GM21529 (cell line): ENCODE results near the gene EAF2.

ENCODE experiments used
- ATAC-seq: cut with Tn5 transposase; IDR thresholded peaks from one replicate; pipeline ENCODE4 v1.9.1; 2021; ENCODE audit not compliant: unreplicated experiment

EAF2 gene

DNA sequence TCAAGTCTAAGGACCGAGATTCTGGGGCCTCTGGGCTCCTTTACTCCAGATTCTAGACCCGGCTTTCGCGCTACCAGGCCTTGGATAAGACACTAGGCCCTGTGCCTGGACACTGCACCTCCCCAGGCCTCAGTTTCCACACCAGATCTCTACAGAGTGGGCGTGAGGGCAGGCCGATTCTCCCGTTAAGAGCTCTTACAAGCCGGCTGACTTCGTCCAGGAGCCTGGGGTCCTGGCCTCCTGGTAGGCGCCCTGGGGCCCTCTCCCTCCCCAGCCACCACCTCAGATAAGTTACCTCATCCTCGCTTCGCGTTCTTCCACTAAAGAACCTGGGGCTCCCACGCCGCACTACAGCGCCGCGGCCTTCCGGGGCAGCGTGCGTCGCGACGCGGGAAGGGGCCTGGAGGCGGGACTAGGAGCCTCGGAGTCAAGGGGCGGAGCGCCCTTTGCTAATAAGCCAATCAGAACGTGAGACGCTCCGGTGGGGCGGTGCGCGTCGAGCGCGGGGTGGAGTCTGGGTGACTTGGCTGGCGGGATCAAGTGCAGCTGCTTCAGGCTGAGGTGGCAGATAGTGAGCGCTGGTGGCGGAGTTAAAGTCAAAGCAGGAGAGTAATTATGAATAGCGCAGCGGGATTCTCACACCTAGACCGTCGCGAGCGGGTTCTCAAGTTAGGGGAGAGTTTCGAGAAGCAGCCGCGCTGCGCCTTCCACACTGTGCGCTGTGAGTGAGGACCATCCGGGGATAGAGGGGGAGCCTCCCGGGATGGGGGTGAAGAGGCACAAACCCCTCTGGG is at the start of gene EAF2, which contains the start of gene IQCB1:
TSS of gene EAF2 (plus strand) at position 539 of the 794 bp plus-strand sequence. CDS start at position 616, 77 bp downstream.
TSS of gene IQCB1 (minus strand) at position 390 of the 794 bp plus-strand sequence. CDS start 6,100 bp downstream, outside the sequence.
- peak; percentile 96 for ATAC-seq

DNA sequence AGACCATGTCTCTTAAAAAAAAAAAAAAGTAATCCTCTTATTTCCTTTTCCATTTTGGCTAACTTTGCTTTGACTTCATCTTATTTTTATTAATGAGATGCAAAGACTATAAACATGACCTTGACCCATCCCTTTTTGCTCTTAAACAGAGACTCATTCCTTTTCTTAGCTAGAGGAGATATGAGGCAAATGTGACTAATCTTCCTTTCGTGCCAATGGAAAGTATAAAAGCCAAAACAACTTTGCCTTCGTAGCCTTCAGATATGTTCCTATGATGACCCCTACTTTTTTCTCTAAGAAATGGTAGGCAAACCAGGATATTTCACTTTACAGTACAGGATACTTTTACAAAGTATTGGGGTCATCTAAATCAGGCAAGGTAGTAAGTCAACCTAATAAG is 48.5 kb upstream of the EAF2 start:
- ATAC-seq: no peak

DNA sequence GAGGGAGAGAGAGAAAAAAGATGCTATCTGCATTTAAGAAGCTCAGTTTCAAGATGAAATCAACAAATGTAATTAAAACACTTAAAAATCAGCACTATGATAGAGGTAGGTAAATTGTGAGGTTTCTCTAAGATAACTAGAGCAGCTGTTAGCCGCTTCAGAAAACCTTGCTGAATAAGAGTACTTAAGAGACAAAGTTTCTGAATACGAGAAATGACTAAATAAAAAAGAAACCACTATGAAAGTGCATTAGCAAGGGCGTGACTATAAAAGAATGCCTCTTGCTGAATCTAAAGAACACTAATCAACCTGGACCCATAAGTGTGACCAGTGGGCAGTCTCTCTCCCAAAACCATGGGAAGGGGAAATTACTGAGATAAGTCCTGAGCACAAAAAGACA is 41.9 kb upstream of the EAF2 start:
- peak; percentile 51 for ATAC-seq

DNA sequence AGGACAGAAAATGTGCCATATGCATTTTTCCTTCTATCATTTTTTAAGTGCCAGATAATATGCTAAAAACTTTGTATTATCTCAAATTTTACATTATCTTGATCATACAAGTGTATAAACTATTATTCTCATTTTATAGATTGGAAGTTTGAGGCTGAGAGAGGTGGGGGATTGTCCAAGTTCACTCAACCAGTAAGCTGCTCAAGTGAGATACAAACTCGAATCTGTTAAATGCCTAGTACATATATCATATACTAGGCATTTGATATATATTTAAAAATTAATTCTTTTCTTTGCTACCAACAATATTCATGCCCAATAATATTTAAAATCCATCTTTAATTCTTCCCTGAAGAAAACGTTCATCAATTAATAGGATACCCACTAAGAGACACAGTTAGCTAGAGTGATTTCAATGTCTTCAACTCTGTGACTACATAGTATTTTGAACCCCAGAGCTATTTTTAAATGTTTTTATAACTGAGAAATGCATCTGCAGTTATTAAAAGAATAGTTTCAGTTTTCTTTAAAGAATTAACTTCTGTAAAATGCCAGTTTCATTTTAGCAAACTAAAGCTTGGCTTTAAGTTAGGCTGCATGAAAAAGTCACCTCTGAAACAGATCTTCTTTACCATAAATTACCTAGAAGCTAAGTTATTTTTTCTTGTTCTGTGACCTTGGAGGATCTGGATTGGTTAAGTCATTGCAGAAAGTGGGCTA is 40.6 kb upstream of the EAF2 start:
- ATAC-seq: peak; percentile 50

DNA sequence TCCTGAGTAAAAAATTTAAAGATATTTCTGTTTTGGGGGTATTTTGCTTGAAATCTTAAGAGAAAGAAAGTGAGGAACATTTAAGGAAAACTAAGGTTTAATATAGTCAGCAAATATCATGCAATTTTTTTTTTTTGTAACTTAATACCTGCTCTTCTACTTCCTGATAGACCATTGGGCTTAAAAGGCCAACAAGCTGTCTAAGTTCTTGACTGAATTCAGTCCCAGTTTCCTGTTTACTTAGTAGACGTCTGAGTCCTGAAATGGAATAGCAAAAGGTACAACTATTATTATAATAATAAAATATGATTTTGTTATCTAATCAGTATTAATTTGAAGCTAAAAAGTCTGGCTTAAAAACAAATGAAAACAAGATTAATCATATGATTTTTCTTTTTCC is 38.0 kb upstream of the EAF2 start:
- no peak for ATAC-seq

DNA sequence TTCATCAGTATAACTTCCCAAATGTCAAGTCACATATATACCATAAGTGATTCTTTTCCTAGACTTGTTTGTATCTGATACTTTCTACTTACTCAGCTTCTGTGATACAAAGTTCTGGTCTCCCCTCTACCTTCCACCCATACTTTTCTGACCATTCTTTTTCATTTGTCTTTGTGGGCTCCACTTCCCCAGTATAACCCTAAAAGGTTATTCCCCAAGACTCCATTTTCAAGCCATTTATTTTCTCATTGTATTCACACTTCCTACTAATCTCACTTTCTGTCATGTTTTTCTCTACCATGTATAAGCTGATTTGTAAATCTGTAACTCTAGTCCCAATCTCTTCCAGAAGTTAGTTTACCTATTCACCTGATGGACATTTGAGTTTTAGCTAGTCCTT is 34.1 kb upstream of the EAF2 start:
- no peak for ATAC-seq

DNA sequence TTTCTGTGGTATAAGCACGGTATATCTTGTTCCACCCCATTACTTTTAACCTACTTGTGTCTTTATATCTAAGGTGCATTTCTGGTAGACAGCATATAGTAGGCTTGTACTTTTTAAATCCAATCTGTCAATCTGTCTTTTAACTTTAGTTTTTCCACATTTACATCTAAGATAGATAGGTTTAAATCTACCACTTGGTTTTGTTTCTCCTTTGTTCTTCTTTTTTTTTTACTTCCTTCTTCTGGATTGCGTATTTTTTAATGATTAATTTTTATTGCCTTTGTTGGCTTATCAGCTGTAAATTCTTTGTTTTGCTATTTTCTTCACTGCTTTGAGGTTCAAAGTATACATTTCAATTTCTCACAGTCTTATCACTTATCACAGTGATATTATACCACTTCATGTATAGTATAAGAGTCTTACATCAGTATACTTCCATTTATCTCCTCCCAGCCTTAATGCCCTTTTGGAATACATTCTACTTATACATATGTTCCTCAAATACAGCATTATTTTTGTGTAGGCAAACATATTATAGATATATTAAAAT is 31.2 kb upstream of the EAF2 start:
- no peak for ATAC-seq

DNA sequence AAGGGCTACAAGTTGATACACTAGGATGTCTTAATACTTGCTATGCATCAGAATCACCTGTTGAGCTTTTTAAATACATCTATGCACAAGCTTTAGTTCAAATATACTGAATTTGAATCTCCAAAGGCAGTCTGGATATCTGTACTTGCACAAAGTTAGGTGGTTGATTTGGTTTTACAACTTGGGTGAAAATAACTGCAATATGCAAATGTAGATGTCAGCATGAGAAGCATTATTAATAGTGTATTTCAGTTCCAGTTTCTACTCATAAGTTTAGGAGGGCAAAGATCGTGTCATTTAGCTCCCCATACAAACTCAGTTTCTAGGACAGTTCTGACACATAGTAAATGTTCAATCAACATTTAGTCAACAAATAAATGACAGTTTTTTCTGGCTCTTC is 25.8 kb upstream of the EAF2 start:
- ATAC-seq: peak; percentile 99

DNA sequence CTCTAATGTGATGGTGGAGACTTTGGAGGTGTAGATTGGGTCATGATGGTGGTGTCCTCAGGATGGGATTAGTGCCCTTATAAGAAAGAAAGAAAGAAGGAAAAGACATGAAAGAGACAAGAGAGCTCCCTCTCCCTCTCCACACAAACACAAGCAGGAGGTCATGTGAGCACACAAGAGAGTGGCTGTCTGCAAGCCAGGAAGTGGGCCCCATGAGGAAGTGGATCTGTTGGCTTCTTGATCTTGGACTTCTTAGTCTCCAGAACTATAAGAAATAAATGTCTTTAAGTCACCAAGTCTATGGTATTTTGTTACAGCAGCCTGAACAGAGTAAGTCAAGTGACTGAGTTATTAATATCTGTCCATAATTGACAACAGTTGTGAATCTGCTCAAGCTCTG is 17.3 kb upstream of the EAF2 start:
- ATAC-seq: no peak

DNA sequence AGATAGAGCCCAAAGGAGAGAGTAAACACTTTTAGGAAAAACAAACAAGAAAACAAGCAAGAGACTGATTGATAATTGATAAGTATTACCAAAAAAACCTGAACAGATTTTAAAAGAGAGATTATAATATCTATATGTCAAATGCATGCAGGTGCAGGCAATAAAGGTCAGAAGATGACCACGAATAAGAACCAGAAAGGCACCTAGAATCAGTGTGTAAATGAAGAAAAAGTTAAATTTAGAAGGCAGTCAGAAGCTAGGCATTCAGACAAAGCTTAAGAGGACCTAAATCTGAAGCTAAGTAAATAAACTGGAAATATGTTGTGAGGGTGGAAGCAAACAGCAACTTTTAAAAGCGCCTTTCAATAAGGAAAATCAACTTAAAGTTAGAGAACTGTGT is 16.4 kb upstream of the EAF2 start:
- no peak for ATAC-seq

DNA sequence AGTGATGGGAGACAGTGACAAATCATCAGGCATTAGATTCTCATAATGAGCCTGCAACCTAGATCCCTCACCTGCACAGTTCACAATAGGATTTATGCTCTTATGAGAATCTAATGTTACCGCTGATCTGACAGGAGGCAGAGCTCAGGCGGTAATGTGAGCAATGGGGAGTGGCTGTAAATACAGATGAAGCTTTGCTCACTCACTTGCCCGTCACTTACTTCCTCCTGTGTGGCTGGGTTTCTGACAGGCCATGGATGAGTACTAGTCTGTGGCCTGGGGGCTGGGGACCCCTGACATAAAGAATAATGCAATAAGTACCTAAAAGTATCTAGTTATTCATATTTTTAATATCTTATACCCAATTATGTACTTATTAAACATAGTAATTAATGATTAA is 15.8 kb upstream of the EAF2 start:
- ATAC-seq: no peak

DNA sequence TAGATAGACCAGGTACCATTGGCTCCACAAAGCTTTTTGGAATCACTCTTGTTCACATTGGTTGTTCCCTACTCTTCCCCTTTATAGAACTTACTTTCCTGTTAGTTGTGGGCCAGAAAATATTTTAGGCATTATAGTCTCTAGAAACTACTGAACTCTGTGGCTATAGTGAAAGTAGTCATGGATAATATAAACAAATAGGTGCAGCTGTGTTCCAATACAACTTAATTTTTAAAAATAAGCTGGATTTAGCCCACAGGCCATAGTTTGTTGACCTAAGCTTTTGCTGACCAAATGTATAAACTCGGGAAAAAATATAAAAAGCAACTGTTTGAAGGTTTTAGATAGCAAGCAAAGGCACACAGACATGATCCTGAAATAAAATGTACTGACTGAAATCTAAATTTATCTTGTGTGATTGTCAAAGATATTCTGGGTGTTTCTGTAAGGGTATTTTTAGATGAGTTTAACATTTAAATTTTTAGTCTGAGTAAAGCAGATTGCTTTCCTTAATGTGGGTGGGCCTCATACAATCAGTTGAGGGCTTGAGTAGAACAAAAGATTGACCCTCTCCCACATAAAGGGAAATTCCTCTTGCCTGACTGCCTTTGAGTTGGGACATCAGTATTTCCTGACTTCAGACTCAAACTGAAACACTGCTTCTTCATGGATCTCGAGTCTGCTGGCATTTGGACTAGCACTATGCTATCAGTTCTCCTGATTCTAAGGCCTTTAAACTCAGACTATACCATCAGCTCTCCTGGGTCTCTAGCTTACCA is 13.4 kb upstream of the EAF2 start:
- ATAC-seq: no peak

DNA sequence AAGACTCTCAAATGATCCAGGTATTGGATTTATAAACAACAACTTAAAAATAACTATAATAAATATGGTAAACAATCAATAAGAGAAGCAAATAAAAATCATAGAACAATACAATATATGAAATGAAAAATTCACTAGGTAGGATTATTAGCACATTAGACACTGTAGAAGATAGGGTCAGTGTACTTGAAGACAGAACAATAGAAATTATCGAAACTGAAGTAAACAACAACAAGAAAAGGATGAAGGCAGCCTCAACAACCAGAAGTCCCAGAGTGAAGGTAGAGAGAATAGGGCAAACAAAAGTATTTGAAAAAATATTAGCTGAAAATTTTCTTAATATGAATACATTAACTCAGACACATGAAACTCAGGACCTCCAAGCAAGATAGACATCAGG is 12.0 kb upstream of the EAF2 start:
- no peak for ATAC-seq

DNA sequence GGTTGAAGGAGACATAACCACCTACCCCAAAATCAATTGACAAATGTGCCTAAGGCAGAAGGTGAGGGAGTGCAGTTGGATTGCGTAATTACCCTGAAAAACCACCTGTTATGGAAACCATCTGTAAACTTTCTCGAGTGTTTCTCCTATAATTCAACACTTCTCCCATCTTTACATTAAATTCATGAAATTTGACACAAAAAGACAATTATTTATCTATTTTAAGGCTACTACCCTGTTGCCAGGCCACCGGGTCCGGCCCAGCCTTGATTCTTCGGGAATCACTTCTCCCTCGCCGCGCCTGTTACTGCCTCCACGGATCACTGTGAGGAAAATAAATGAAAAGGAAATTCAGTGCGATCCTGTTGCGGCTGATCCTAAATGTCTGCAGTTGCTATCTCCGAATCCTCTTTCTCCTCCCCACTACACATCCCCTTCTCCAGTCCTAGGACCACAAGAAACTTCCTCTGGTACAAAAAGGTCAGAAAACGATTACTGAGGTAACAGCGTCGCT is 795 bp upstream of the EAF2 start:
- no peak for ATAC-seq

DNA sequence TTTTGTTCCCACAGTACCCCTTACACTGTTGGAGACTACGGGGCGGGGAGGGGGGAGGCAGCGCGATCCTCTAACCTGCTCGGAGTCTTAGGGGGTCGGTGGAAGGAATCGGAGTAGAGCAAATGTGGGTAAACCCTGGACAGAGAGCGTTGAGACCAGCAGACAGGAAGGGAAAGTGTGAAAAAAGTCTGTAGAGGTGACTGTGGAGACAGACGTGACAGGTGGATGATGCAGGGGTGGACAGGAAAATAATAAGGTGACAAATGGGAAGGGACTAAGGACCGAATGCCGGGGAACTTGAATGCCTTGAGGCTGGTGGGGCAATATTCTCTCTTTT is 424 bp downstream of the EAF2 start:
- ATAC-seq: peak; percentile 27

DNA sequence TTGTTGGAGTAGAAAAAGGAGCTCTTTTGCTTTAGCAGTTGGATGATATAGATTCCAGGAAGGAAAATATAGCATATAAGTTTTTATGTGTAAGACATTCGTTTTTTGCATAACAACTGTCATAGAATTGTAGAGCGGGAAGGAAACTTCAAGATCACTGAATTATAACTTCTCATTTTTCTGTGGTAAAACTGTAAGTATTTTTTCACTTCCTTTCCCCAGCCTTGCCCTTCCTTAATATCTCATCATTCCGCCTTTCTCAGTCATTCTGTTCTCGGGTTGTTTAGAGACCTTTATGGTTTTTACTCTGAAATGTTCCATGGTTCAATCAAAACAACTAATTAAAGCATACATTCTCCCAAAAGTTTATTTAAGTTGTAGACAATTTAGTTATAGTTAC is 1.1 kb downstream of the EAF2 start:
- ATAC-seq: no peak

DNA sequence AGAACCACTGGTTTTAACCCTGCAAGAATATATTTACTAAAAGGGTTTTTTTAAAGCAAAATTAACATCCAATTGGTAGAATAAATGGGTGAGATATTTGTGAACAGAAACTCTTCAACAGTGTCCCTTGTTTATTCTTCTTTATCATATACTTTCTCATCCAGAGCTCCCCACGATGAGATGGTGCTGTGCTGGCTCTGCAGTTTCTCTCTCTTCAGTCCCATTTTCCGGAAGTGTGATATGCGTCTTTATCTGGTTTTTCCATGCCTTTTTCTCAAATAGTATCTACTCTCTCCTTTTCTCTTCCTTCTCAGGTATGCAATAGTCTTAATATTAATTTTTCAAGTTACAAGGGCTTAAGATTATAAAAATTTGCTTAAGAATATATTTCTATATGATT is 1.5 kb downstream of the EAF2 start:
- ATAC-seq: no peak

DNA sequence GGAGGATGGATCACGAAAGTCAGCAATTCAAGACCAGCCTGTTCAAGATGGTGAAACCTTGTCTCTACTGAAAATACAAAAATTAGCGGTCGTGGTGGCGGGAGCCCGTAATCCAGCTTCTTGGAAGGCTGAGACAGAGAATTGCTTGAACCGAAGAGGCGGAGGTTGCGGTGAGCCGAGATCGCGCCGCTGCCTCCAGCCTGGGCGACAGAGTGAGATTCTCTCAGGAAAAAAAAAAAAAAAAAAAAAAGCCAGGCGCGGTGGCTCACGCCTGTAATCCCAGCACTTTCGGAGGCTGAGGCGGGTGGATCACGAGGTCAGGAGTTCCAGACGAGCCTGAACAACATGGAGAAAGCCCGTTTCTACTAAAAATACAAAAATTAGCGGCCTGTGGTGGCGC is 5.0 kb downstream of the EAF2 start:
- no peak for ATAC-seq

DNA sequence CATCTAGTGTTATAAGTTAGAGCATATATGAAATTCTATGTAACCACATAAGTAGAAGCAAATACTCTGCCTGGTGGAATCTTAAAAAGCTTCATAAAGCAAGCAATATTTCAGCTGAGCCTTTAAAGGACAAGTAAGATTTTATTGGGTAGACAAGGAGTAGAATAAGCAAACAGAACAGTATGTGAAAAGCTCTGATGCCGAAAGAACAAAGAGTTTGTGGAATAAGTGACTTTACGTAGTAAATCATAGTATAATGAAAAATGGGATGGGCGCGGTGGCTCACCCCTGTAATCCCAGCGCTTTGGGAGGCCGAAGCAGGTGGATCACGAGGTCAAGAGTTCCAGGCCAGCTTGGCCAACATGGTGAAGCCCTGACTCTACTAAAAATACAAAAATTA is 9.9 kb downstream of the EAF2 start:
- ATAC-seq: no peak

DNA sequence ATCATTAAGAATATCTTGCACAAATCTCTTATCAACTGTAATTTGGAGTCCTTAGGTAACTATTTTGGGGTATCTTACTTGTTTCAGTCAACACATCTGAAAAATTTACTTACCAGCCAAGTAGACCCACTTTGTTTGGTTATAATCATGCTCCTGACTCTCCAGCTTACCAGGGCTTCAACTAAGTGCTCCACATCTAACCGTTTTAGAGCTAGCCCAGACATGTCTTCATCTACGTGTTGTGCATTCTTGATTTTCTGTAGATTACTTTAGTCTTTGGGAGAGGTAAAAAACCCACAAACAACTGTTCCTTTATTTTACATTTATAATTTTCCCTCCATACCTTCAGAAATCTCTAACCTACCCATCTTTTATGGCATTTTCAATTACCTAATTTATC is 17.2 kb downstream of the EAF2 start:
- ATAC-seq: no peak

DNA sequence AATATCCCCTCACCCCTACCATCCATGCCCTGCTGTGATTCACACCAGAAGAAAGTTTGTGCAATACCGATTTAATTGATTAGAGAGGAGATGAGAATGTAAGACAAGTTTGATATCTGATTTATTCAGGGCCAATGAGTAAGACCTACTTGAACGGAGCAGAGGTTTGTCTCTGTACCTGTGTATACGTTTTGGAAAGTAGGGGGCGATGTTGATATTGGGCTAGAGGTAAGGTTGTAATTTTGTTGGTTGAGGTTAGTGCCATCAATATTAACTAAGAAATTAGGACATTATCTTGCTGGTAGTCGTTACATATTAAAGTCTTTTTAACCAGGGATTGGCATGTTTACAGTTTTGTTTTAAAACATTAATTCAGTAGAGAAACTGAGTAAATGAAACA is 20.5 kb downstream of the EAF2 start:
- ATAC-seq: no peak
